Measurements from ENCODE around the gene SENP8.

SENP8 gene

GRCh38 chr15:72176159-72176558 lies 58.0 kb downstream of the SENP8 start:
- DNase-seq, result no peak

GRCh38 chr15:72176743-72177142 lies 58.5 kb downstream of the SENP8 start:
- no peak for DNase-seq

GRCh38 chr15:72178976-72179585 lies 60.9 kb downstream of the SENP8 start:
- DNase-seq, result no peak

GRCh38 chr15:72179950-72180581 lies 61.9 kb downstream of the SENP8 start:
- no peak for DNase-seq

GRCh38 chr15:72180761-72181324 lies 62.6 kb downstream of the SENP8 start:
- no peak for DNase-seq

GRCh38 chr15:72182244-72182643 lies 64.0 kb downstream of the SENP8 start:
- DNase-seq, result no peak

- no peak for DNase-seq
These were observed 64.5 kb downstream of the SENP8 start for GRCh38 chr15:72182673-72183072.

GRCh38 chr15:72183781-72184164 lies 65.6 kb downstream of the SENP8 start:
- no peak for DNase-seq

- DNase-seq, result no peak
These were observed 66.1 kb downstream of the SENP8 start for GRCh38 chr15:72184165-72184811.

- no peak for DNase-seq
These were observed 71.2 kb downstream of the SENP8 start for GRCh38 chr15:72189250-72189902.

- DNase-seq, result no peak
These were observed 74.2 kb downstream of the SENP8 start for GRCh38 chr15:72192416-72192815.

Data from 8988T (cell line).